IMR-90 (cell line): ENCODE results near the gene URB1. TPM values are rescaled to one million over a fixed set of nuclear protein-coding genes. Genes with fewer than 3 reads are reported as not detected.

ENCODE experiments used
- ATAC-seq: fragments of 200-7000 bp; cut with Tn5 transposase; 2 replicates; pipeline ENCODE4 v1.9.1; 2020; ENCODE audit warnings: low read depth, mild to moderate bottlenecking, moderate library complexity
- BruUV-seq: library from RNA; stranded (reverse); fragments of 400-500 nt; replicated peaks from 2 replicates; lab custom pipeline; 2021; lab: Mats Ljungman, UMichigan
- CTCF ChIA-PET: fragments of 300-600 bp; formaldehyde crosslinking; extraction: SDS; loops from one replicate; lab custom pipeline; 2021; ENCODE audit warnings: antibody characterized with exemption; lab: Yijun Ruan, JAX
- POLR2A ChIA-PET: fragments of 300-600 bp; sonication (Branson Sonifier 250); formaldehyde crosslinking; loops from one replicate; lab custom pipeline; 2022; ENCODE audit warnings: antibody characterized with exemption; ENCODE audit not compliant: unreplicated experiment; lab: Charles Lee
- DNase-seq: peaks from one replicate; pipeline ENCODE4 v3.0.0; 2013
- H2AFZ ChIP-seq: replicated peaks from 2 replicates; pipeline ENCODE3; 2013; ENCODE audit warnings: low read length, mild to moderate bottlenecking; ENCODE audit not compliant: poor library complexity
- H2AK5ac ChIP-seq: 2 replicates; pipeline ENCODE4 v1.6.1; 2013; ENCODE audit warnings: low read depth, low read length, inconsistent platforms
- H2AK9ac ChIP-seq: replicated peaks from 2 replicates; pipeline ENCODE3; 2013; ENCODE audit warnings: mild to moderate bottlenecking, low read depth, low read length, moderate library complexity; ENCODE audit not compliant: poor library complexity
- H2BK120ac ChIP-seq: 2 replicates; pipeline ENCODE4 v1.6.1; 2013; ENCODE audit warnings: low read depth, low read length, inconsistent platforms
- H2BK15ac ChIP-seq: 3 replicates; pipeline ENCODE4 v1.6.1; 2013; ENCODE audit warnings: low read depth, low read length, inconsistent platforms
- H2BK20ac ChIP-seq: 2 replicates; pipeline ENCODE4 v1.6.1; 2013; ENCODE audit warnings: low read depth, mild to moderate bottlenecking, inconsistent platforms, low read length, moderate library complexity
- H2BK5ac ChIP-seq: 2 replicates; pipeline ENCODE4 v1.6.1; 2013; ENCODE audit warnings: mild to moderate bottlenecking, low read depth, low read length, inconsistent platforms; ENCODE audit not compliant: poor library complexity, severe bottlenecking
- H3K14ac ChIP-seq: replicated peaks from 2 replicates; pipeline ENCODE4 v1.6.1; 2013; ENCODE audit warnings: low read depth, low read length, inconsistent platforms
- H3K18ac ChIP-seq: 2 replicates; pipeline ENCODE4 v1.6.1; 2013; ENCODE audit warnings: low read depth, low read length, control low read depth
- H3K23ac ChIP-seq: 2 replicates; pipeline ENCODE4 v1.6.1; 2013; ENCODE audit warnings: low read depth, low read length, inconsistent platforms
- H3K27ac ChIP-seq: 2 replicates; pipeline ENCODE4 v1.5.1; 2013; ENCODE audit warnings: mild to moderate bottlenecking, control low read depth, low read length; ENCODE audit not compliant: insufficient read depth
- H3K27me3 ChIP-seq: 2 replicates; pipeline ENCODE4 v1.6.1; 2013; ENCODE audit warnings: low read length; ENCODE audit not compliant: control insufficient read depth, insufficient read depth
- H3K36me3 ChIP-seq: 2 replicates; pipeline ENCODE4 v1.6.1; 2013; ENCODE audit warnings: low read length, mixed read lengths; ENCODE audit not compliant: control insufficient read depth, insufficient read depth
- H3K4ac ChIP-seq: 2 replicates; pipeline ENCODE4 v1.6.1; 2013; ENCODE audit warnings: low read depth, low read length, inconsistent platforms
- H3K4me1 ChIP-seq: 2 replicates; pipeline ENCODE4 v1.6.1; 2013; ENCODE audit warnings: low read length, mixed read lengths; ENCODE audit not compliant: control insufficient read depth, insufficient read depth
- H3K4me2 ChIP-seq: 2 replicates; pipeline ENCODE4 v1.6.1; 2013; ENCODE audit warnings: low read depth, mild to moderate bottlenecking, control low read depth, low read length, moderate library complexity
- H3K4me3 ChIP-seq: 2 replicates; pipeline ENCODE4 v1.5.1; 2013; ENCODE audit warnings: low read depth, mild to moderate bottlenecking, control low read depth, low read length, moderate library complexity; ENCODE audit not compliant: insufficient read depth
- H3K56ac ChIP-seq: 2 replicates; pipeline ENCODE4 v1.6.1; 2013; ENCODE audit warnings: low read length, inconsistent platforms; ENCODE audit not compliant: insufficient read depth; ENCODE audit errors: extremely low read depth
- H3K79me1 ChIP-seq, 2 experiments: 2 replicates each; pipeline ENCODE4 v1.6.1; 2013; ENCODE audit warnings: low read length in 2 of 2, inconsistent platforms in 1 of 2, low read depth in 1 of 2
- H3K9ac ChIP-seq: 2 replicates; pipeline ENCODE4 v1.6.1; 2013; ENCODE audit warnings: low read depth, low read length, control low read depth
- H3K9me1 ChIP-seq: 2 replicates; pipeline ENCODE4 v1.6.1; 2013; ENCODE audit warnings: low read length, inconsistent platforms; ENCODE audit not compliant: insufficient read depth
- H3K9me3 ChIP-seq: 2 replicates; pipeline ENCODE4 v1.6.1; 2013; ENCODE audit warnings: low read length; ENCODE audit not compliant: control insufficient read depth, insufficient read depth
- H4K20me1 ChIP-seq: 2 replicates; pipeline ENCODE4 v1.6.1; 2013; ENCODE audit warnings: low read length, inconsistent platforms; ENCODE audit not compliant: insufficient read depth
- H4K5ac ChIP-seq: 2 replicates; pipeline ENCODE4 v1.6.1; 2013; ENCODE audit warnings: mild to moderate bottlenecking, low read depth, low read length, control low read depth
- H4K8ac ChIP-seq, 2 experiments: 2 replicates each; pipeline ENCODE4 v1.6.1; 2013; ENCODE audit warnings: low read depth in 2 of 2, low read length in 2 of 2, control low read depth in 1 of 2, inconsistent platforms in 1 of 2
- H4K91ac ChIP-seq: 2 replicates; pipeline ENCODE4 v1.6.1; 2013; ENCODE audit warnings: low read depth, low read length, inconsistent platforms; ENCODE audit not compliant: insufficient read depth
- BHLHE40 ChIP-seq: fragments of 150-350 bp; IDR thresholded peaks from 2 replicates; pipeline ENCODE4 v1.6.1; 2016; ENCODE audit warnings: mild to moderate bottlenecking, low read depth, low read length
- CHD1 ChIP-seq: IDR thresholded peaks from 2 replicates; pipeline ENCODE4 v1.6.1; 2012; ENCODE audit warnings: low read depth, low read length, improper control_type of control experiment
- CTCF ChIP-seq: conservative IDR thresholded peaks from 2 replicates; pipeline ENCODE4 v1.5.1; 2012; ENCODE audit warnings: mild to moderate bottlenecking, low read depth, low read length, improper control_type of control experiment
- FOS ChIP-seq: fragments of 150-350 bp; IDR thresholded peaks from 2 replicates; pipeline ENCODE4 v1.6.1; 2016; ENCODE audit warnings: low read depth, low read length
- MXI1 ChIP-seq: IDR thresholded peaks from 2 replicates; pipeline ENCODE4 v1.6.1; 2012; ENCODE audit warnings: low read depth, mild to moderate bottlenecking, low read length, moderate library complexity, borderline replicate concordance
- POLR2A ChIP-seq: IDR thresholded peaks from 2 replicates; pipeline ENCODE4 v1.6.1; 2012; ENCODE audit warnings: mild to moderate bottlenecking, low read depth, low read length
- RFX5 ChIP-seq: IDR thresholded peaks from 2 replicates; pipeline ENCODE4 v1.8.0; 2012; ENCODE audit warnings: low read depth, mild to moderate bottlenecking, low read length, moderate library complexity
- SMC3 ChIP-seq: fragments of 150-350 bp; IDR thresholded peaks from 2 replicates; pipeline ENCODE4 v1.6.1; 2016; ENCODE audit warnings: low read depth, mild to moderate bottlenecking, antibody characterized with exemption, low read length, moderate library complexity
- USF2 ChIP-seq: fragments of 150-350 bp; IDR thresholded peaks from 2 replicates; pipeline ENCODE4 v1.6.1; 2017; ENCODE audit warnings: mild to moderate bottlenecking, antibody characterized with exemption, low read length, low read depth
- WGBS, 2 experiments: methylation state at CpG; one replicate each; pipeline versions ENCODE4 v1.1.5 to v1.1.7; 2013; ENCODE audit warnings: missing lambda C conversion rate in 2 of 2; ENCODE audit not compliant: insufficient read length in 1 of 2; ENCODE audit errors: extremely low coverage in 2 of 2; 5-methylcytosine and 5-hydroxymethylcytosine counted together
- dilution Hi-C: fragments of 300-500 bp; cut with HindIII; formaldehyde crosslinking; loops from one replicate; pipeline ENCODE4 v1.14.3; 2018; ENCODE audit warnings: low sequenced_read_pairs; ENCODE audit not compliant: unreplicated experiment
- in situ Hi-C: fragments of 300-500 bp; cut with MboI; formaldehyde crosslinking; loops from 3 replicates; pipeline ENCODE4 v1.14.3; 2019; ENCODE audit warnings: low sequenced_read_pairs, inconsistent platforms, mixed read lengths
- intact Hi-C: fragments of 100-400 bp; cut with micrococcal nuclease; formaldehyde crosslinking; loops from 2 replicates; pipeline ENCODE4 v1.10.0; 2022
- polyA plus RNA-seq, 3 experiments: library from polyadenylated mRNA; depleted of rRNA; stranded (reverse); fragments of >200 nt; gene quantifications; 2 replicates each; pipeline ENCODE4 v1.2.3, GENCODE V29; 2012; ENCODE audit warnings: low replicate concordance in 1 of 3
- total RNA-seq: library from RNA; depleted of rRNA; stranded (reverse); fragments of >200 nt; gene quantifications from 2 replicates; pipeline ENCODE4 v1.2.3, GENCODE V29; 2012

Gene URB1
- total and polyA plus RNA-seq, 2 of the 4 experiments (the other 2 are of a cell fraction): 9.2 to 12.7 TPM

GRCh38 chr21:32320059-32320458, 72.8 kb downstream of the URB1 start:
- in situ Hi-C loops (no loop called here), dilution Hi-C loops (no loop called here), intact Hi-C loops (no loop called here)
- POLR2A ChIA-PET: no interaction called here
- CTCF ChIA-PET: no interaction called here
- Histone ChIP-seq H3K4me1 (no peaks in the 10 kb centered on the region), H3K4me3 (no peak overlapping the region), H3K36me3 (peaks cover 78% of the 10 kb centered on the region), H3K27ac (no peak overlapping the region), H2BK20ac (no peak overlapping the region), H4K8ac (no peak overlapping the region), H2BK120ac (no peak overlapping the region), H3K4me2 (no peak overlapping the region), H3K9me3 (no peaks in the 10 kb centered on the region), H3K27me3 (no peaks in the 10 kb centered on the region), H4K5ac (no peak overlapping the region), H3K9ac (no peak overlapping the region), H4K20me1 (no peaks in the 10 kb centered on the region; the same call in none of the 2 replicates), H2AFZ (no peak overlapping the region), H2AK9ac (no peak overlapping the region), H3K14ac (no peak overlapping the region), H3K18ac (no peak overlapping the region), H2AK5ac (no peak overlapping the region), H4K91ac (no peak overlapping the region), H3K79me1 (peaks cover 0 to 8% of the 10 kb centered on the region in 2 experiments; a peak in 1 of 4 replicates), H3K56ac (no peak overlapping the region), H2BK15ac (no peak overlapping the region), H3K9me1 (0 out of 2 replicates have a peak, but pooled peaks cover 5% of the 10 kb centered on the region), H3K4ac (no peak overlapping the region), H3K23ac (no peak overlapping the region), H2BK5ac (no peak overlapping the region)
- DNase-seq: no peak
- TF ChIP-seq CTCF (no peak), SMC3 (no peak), USF2 (no peak), MXI1 (no peak), FOS (no peak), RFX5 (no peak), BHLHE40 (no peak), CHD1 (no peak), POLR2A (no peak)
- ATAC-seq: no peak
- no TSS peak for BruUV-seq
- 100% methylated on average over 3 of the region's 6 CpGs; no CpG with 5 or more reads in 1 of the 2 experiments for WGBS, 2 experiments
